KBM-7 (cell line): ENCODE results near the gene CBFA2T2.

Source experiments
- DNase-seq: peaks from one replicate; pipeline ENCODE4 v3.0.0-alpha.2; 2015
- in situ Hi-C: fragments of 300-500 bp; cut with MboI; formaldehyde crosslinking; loops from 2 replicates; pipeline ENCODE4 v1.14.3; 2020; ENCODE audit warnings: low sequenced_read_pairs, low pct_unique_long_range_greater_than_20kb, mixed read lengths

Gene CBFA2T2

GRCh38 chr20:33654680-33655161 lies 164.8 kb downstream of the CBFA2T2 start:
- in situ Hi-C loops: loop anchor here (25.0 kb wide), 1 partner anchor 192 kb away; no protein-coding TSS in a partner anchor
- DNase-seq: no peak

DNA sequence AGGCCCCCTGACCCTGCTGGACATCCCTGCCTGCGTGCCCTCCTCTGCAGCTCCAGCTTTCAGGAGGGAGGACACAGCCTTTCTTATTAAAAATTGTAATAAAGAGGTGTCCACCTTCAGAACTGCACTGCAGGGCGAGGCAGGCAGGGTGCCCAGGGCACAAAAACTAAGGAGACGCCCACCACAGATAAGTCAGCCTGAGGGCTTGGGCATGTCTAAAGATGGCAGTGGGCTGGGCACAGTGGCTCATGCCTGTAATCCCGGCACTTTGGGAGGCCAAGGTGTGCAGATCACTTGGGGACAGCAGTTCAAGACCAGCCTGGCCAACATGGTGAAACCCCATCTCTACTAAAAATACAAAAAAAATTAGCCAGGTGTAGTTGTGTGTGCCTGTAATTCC lies 165.3 kb downstream of the CBFA2T2 start:
- no peak for DNase-seq
- in situ Hi-C loops: loop anchor here (25.0 kb wide), 1 partner anchor 193 kb away; no protein-coding TSS in a partner anchor

GRCh38 chr20:33656010-33656782 lies 166.3 kb downstream of the CBFA2T2 start:
- in situ Hi-C loops: loop anchor here (25.0 kb wide), 1 partner anchor 194 kb away; no protein-coding TSS in a partner anchor
- no peak for DNase-seq

DNA sequence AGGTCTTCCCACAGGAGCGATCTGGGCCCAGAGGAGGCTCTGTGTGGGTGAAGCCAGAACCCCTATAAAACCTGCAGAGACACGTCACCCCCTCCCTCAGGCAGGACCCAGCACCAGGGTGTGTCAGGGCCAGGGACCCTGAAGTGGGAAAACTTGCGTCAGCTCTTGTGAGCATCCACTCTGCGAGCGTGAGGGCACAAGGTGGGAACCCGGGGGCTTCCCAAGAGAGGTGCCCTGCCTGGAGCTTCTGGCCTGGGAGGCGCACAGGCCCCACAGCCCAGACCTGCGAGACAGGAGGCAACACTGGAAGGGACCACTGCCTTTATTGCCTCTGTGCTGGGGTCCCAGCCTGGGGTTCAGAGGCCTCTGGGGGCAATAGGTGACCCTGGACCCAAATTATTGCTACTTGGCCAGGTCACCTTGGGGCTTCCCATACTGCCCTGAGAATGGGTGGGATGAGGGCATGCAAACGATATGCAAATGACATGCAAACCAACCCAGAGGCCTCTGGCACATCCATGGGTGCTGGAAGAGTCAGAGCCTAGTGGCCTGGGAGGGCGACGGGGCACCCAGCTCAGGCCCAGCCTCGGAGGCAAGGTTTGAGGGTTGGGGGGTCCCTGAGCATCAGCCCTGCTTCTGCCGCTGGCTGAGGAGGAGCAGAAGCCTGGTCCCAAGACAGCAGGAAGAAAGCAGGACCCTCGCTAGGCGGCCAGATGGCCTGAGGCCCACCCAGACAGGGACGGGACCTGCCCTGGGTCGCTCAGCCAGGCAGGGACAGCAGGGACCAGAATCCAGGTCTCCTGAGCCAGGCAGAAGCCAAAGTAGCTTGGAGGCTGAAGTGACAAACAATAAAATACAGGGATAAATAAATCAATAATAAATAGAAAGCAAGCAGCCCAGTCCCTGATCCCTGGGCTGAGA lies 167.1 kb downstream of the CBFA2T2 start:
- in situ Hi-C loops: loop anchor here (25.0 kb wide), 1 partner anchor 195 kb away; no protein-coding TSS in a partner anchor
- DNase-seq: no peak

DNA sequence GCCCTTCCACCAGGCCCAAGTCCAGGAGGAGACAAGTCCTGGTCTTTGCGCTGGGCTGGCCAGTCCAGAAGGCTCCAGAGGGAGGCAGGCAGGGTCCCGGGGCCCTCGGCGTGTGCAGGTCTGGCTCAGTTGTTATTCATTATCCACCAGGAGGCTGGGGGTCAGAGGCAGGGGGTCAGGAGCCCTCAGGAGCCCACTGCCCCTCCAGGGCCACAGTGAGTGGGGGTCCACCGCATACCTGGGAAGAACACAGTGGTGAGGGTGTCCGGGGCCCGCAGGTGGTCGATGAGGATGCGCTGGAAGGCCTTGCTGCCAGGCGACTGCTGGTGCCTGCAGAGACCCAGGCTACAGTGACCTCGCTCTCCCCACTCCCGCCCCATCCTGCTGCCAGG lies 167.8 kb downstream of the CBFA2T2 start:
- DNase-seq: no peak
- in situ Hi-C loops: loop anchor here (25.0 kb wide), 1 partner anchor 195 kb away; no protein-coding TSS in a partner anchor

DNA sequence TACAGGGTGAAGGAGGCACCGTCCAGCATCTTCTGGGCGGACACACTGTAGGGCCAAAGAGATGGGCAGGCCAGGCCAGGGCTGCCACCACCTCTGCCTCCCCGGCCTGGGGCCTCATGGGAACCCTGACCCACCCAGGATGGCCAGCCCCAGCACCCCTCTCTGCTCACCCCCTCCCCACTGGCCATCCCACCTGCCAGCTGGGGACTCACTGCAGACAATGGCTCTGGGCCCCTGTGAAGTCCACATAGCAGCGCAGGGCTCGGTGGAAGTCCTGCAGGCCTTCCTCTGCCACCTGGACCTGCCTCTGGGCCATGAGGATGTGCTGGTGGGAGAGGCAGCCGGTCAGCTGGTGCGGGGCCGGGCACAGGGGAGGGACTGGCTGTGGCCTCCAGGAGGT lies 168.6 kb downstream of the CBFA2T2 start:
- no peak for DNase-seq
- in situ Hi-C loops: loop anchor here (25.0 kb wide), 1 partner anchor 196 kb away; no protein-coding TSS in a partner anchor

- no peak for DNase-seq
- in situ Hi-C loops: loop anchor here (25.0 kb wide), 1 partner anchor 197 kb away; no protein-coding TSS in a partner anchor
These were observed 169.0 kb downstream of the CBFA2T2 start for GRCh38 chr20:33658929-33659328.

- in situ Hi-C loops: loop anchor here (25.0 kb wide), 1 partner anchor 197 kb away; no protein-coding TSS in a partner anchor
- DNase-seq: no peak
These were observed 169.6 kb downstream of the CBFA2T2 start for GRCh38 chr20:33659341-33660034.

DNA sequence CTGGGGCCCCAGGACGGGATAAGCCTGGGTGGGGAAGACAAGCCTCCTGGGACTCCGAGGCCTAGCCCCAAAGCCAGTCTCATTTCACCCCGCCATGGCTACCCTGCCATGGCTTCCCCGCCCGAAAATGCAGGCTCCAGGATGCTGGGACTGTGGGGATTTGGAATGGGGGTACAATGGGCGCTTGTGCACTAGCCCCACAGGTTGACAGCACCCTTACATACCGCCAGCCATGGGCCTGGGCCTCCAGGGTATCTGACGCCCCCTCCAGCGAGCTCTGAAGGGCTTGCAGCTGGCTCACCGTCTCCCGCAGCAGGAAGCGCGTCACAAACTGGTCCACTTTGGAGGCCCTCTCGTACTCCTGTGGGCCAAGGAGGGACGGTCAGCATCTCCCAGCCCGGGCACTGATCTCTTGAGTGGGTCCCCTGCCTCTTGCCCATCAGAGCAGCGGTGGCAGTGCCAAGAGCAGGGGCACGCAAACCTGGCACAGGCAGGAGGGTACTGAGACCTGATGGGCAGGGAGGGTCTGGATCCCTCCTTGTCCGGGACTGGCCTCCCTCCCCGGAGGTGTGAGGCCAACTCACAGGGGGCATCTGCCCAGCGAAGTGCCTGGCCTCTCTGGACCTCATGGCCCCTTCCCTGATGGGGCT lies 170.3 kb downstream of the CBFA2T2 start:
- in situ Hi-C loops: loop anchor here (25.0 kb wide), 1 partner anchor 198 kb away; no protein-coding TSS in a partner anchor
- no peak for DNase-seq

GRCh38 chr20:33660685-33661058 lies 170.8 kb downstream of the CBFA2T2 start:
- in situ Hi-C loops: loop anchor here (25.0 kb wide), 1 partner anchor 198 kb away; no protein-coding TSS in a partner anchor

DNA sequence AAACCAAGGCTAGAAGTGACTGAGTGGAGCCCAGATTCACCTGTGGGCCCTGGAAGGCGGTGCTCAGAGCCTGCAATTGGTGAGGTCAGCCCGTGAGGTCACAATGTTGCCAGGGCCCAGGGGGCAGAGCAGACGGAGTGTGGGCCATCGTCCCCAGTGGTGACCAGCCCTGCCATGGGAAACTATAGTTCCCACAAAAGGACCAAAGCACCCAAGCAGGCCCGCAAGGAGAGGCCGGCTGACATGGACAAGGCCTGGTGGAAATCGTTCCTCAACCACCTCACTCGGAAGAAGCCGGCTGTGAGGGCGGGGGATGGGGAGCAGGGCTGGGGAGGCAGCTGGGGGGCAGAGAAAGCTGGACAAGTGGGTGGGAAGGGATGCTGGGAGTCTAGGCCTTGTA lies 172.3 kb downstream of the CBFA2T2 start, which contains the start of gene C20orf144:
C20orf144 (plus strand) TSS at position 156 of the 400 bp plus-strand sequence; CDS start at position 175, 19 bp downstream.
- in situ Hi-C loops: loop anchor here (25.0 kb wide), 1 partner anchor 200 kb away; no protein-coding TSS in a partner anchor

More at GRCh38 chr20:33660685-33661058, 170.8 kb downstream of the CBFA2T2 start:
- no peak for DNase-seq

GRCh38 chr20:33663161-33664084 lies 173.5 kb downstream of the CBFA2T2 start:
- in situ Hi-C loops: loop anchor here (25.0 kb wide), 1 partner anchor 201 kb away; no protein-coding TSS in a partner anchor
- peak; percentile 69 for DNase-seq

More for the DNA sequence above, 172.3 kb downstream of the CBFA2T2 start, which contains the start of gene C20orf144:
- DNase-seq: no peak

GRCh38 chr20:33664085-33664761 lies 174.3 kb downstream of the CBFA2T2 start:
- in situ Hi-C loops: loop anchor here (25.0 kb wide), 1 partner anchor 202 kb away; no protein-coding TSS in a partner anchor
- DNase-seq: no peak

- in situ Hi-C loops: loop anchor here (25.0 kb wide), 1 partner anchor 202 kb away; no protein-coding TSS in a partner anchor
- DNase-seq: no peak
These were observed 174.9 kb downstream of the CBFA2T2 start for GRCh38 chr20:33664762-33665144.

- peak; percentile 41 for DNase-seq
- in situ Hi-C loops: loop anchor here (25.0 kb wide), 1 partner anchor 204 kb away; no protein-coding TSS in a partner anchor
These were observed 176.7 kb downstream of the CBFA2T2 start, which contains the start of gene ACTL10 for GRCh38 chr20:33666293-33667244. TSS of gene ACTL10 (plus strand) at chr20:33666943. CDS start at chr20:33667498, 555 bp downstream.
